ENCODE data around the gene TCERG1L.

Gene TCERG1L

GRCh38 chr10:131055437-131055836 is 256.1 kb downstream of the TCERG1L start:
- TF ChIP-seq, protein P1, sequence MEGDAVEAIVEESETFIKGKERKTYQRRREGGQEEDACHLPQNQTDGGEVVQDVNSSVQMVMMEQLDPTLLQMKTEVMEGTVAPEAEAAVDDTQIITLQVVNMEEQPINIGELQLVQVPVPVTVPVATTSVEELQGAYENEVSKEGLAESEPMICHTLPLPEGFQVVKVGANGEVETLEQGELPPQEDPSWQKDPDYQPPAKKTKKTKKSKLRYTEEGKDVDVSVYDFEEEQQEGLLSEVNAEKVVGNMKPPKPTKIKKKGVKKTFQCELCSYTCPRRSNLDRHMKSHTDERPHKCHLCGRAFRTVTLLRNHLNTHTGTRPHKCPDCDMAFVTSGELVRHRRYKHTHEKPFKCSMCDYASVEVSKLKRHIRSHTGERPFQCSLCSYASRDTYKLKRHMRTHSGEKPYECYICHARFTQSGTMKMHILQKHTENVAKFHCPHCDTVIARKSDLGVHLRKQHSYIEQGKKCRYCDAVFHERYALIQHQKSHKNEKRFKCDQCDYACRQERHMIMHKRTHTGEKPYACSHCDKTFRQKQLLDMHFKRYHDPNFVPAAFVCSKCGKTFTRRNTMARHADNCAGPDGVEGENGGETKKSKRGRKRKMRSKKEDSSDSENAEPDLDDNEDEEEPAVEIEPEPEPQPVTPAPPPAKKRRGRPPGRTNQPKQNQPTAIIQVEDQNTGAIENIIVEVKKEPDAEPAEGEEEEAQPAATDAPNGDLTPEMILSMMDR (IDR thresholded peaks at IDR 0.05; ENCODE audit: low read depth, low read length) = no peak
- H3K36me3 ChIP-seq = no peaks in the 10 kb centered on the region

DNA sequence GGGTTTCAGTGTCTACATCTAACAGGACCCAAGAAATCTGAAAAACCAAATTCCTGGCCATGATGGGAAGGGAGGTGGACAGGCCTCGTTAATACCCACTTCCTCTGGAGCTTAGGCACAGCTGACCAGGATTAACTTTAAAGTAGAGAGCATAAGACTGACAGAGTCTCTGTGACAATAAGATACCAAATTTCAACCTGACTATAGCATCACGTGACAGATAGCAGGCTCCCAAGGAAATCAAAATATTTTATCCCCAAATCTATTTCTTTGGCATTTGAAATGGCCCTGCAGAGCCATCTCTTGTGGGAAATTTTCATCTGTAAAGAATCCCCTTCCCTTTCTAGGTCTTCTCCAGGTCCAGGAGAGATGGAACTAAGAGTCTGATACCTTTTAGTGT is 258.3 kb downstream of the TCERG1L start:
- no peak for DNase-seq
- TF ChIP-seq, protein P1 (IDR thresholded peaks at IDR 0.05; ENCODE audit: low read depth, low read length) = no peak
- H3K4me3 ChIP-seq (ENCODE audit: low read depth, low read length) = no peak overlapping the region

More at GRCh38 chr10:131055437-131055836, 256.1 kb downstream of the TCERG1L start:
- DNase-seq = no peak
- no peaks in the 10 kb centered on the region for H3K27me3 ChIP-seq (ENCODE audit: insufficient read depth, low read depth, severe bottlenecking)
- H3K27ac ChIP-seq = no peak overlapping the region
- H3K9me3 ChIP-seq (ENCODE audit: severe bottlenecking) = peaks cover 5% of the 10 kb centered on the region
- no peak overlapping the region for H3K4me3 ChIP-seq (ENCODE audit: low read depth, low read length)

GRCh38 chr10:131050162-131050766 is 261.3 kb downstream of the TCERG1L start:
- no peak overlapping the region for H3K27ac ChIP-seq
- peaks cover 5% of the 10 kb centered on the region for H3K9me3 ChIP-seq (ENCODE audit: severe bottlenecking)
- H3K36me3 ChIP-seq = no peaks in the 10 kb centered on the region
- H3K4me3 ChIP-seq (ENCODE audit: low read depth, low read length) = no peak overlapping the region
- TF ChIP-seq, protein P1 (IDR thresholded peaks at IDR 0.05; ENCODE audit: low read depth, low read length) = no peak
- H3K27me3 ChIP-seq (ENCODE audit: insufficient read depth, low read depth, severe bottlenecking) = no peaks in the 10 kb centered on the region
- DNase-seq = no peak

More for the DNA sequence above, 258.3 kb downstream of the TCERG1L start:
- Histone ChIP-seq H3K27me3 (ENCODE audit: insufficient read depth, low read depth, severe bottlenecking) (no peaks in the 10 kb centered on the region), H3K36me3 (no peaks in the 10 kb centered on the region), H3K9me3 (ENCODE audit: severe bottlenecking) (peaks cover 5% of the 10 kb centered on the region), H3K27ac (no peak overlapping the region)

GRCh38 chr10:131049016-131049415 is 262.5 kb downstream of the TCERG1L start:
- Histone ChIP-seq H3K27me3 (ENCODE audit: insufficient read depth, low read depth, severe bottlenecking) (no peaks in the 10 kb centered on the region), H3K4me3 (ENCODE audit: low read depth, low read length) (no peak overlapping the region), H3K27ac (no peak overlapping the region), H3K36me3 (no peaks in the 10 kb centered on the region), H3K9me3 (ENCODE audit: severe bottlenecking) (peaks cover 5% of the 10 kb centered on the region)
- DNase-seq = no peak
- TF ChIP-seq, protein P1 (IDR thresholded peaks at IDR 0.05; ENCODE audit: low read depth, low read length) = no peak

- no peak for DNase-seq
- Histone ChIP-seq H3K4me3 (ENCODE audit: low read depth, low read length) (no peak overlapping the region), H3K27me3 (ENCODE audit: insufficient read depth, low read depth, severe bottlenecking) (no peaks in the 10 kb centered on the region), H3K36me3 (no peaks in the 10 kb centered on the region), H3K9me3 (ENCODE audit: severe bottlenecking) (peaks cover 5% of the 10 kb centered on the region), H3K27ac (no peak overlapping the region)
- TF ChIP-seq, protein P1 (IDR thresholded peaks at IDR 0.05; ENCODE audit: low read depth, low read length) = no peak
Measured at GRCh38 chr10:131048606-131049005, 262.9 kb downstream of the TCERG1L start.

DNA sequence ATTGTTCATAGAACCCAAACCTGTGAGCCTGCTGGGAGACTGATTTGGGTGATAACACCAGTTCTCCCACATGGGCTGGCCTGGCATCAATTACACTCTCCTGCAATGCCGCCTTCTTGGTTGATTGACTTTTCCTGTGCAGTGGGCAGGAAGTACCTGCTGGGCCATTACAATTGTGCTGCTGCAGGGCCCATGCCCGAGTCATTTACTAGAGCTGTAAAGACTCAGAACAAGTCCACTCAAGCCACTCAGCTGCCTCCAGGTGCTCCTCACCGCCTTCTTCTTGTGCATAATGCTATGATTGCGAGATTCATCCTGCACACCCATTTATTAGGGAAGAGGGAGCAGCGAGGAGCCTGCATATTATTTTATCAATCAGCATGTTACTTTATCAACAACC is 264.0 kb downstream of the TCERG1L start:
- no peak for DNase-seq
- H3K27me3 ChIP-seq (ENCODE audit: insufficient read depth, low read depth, severe bottlenecking) = no peaks in the 10 kb centered on the region
- H3K9me3 ChIP-seq (ENCODE audit: severe bottlenecking) = peaks cover 5% of the 10 kb centered on the region
- TF ChIP-seq, protein P1 (IDR thresholded peaks at IDR 0.05; ENCODE audit: low read depth, low read length) = no peak
- no peaks in the 10 kb centered on the region for H3K36me3 ChIP-seq
- H3K4me3 ChIP-seq (ENCODE audit: low read depth, low read length) = no peak overlapping the region
- no peak overlapping the region for H3K27ac ChIP-seq

All from WERI-Rb-1 (cell line).